ENCODE data around the gene PRKAR2B.

Gene PRKAR2B

GRCh38 chr7:107071129-107071528, 26.6 kb downstream of the PRKAR2B start:
- no peak overlapping the region for H3K4me3 ChIP-seq (ENCODE audit: low read length)
- TF ChIP-seq CTCF (conservative IDR thresholded peaks at IDR 0.05; ENCODE audit: low read length), result no peak
- no peak for DNase-seq (ENCODE audit: low read depth)

DNA sequence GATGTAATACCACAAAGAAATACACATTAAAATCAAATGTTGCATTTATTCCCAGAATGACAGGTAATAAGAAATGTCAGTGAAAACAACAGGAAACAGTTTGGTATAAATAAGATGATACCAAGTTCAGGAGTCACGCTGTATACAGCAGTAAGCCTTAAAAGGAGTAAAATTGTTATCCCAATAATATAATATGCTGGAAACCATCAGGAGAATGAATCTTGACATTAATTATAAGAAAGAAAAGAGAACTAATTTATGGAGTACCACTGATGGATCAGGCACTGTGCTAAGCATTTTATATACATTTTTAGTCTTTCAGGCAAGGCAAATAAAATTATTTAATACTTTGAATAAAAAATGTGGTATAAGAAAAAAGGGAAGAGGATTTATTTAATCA, 27.6 kb downstream of the PRKAR2B start:
- TF ChIP-seq CTCF (conservative IDR thresholded peaks at IDR 0.05; ENCODE audit: low read length), result no peak
- no peak overlapping the region for H3K4me3 ChIP-seq (ENCODE audit: low read length)
- DNase-seq (ENCODE audit: low read depth), result no peak

DNA sequence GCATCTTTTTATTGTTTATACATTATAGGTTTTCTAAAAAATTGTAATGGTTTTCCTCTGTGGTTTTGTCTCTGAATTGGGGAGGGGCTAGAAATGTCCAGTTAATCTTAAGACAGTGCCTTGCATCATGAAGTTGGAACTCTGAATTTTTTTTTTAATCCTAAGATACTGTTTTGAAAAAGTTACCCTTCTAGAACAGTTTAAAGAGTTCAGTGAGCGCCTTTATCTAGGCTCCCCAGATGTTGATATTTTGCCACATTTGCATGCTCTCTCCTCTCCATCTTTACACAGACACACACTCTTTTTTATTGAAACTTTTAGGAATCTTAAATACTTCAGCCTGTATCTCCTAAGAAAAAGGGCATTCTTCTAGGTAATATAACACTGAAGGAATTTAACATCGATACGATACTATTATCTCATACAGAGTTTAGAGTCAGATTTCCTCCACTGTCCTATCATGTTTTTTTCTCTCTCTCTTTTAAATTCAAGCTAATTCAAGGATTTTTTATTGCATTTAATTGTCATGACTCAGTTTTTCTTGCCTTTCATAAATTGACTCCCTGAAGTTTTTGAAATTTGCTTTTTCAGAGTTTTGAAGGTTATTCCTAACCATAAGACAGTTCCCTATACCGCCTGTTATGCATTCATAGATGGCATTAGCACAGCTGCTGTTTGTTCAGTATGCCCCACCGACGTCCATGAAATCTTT, 31.5 kb downstream of the PRKAR2B start:
- no peak for DNase-seq (ENCODE audit: low read depth)
- no peak overlapping the region for H3K4me3 ChIP-seq (ENCODE audit: low read length)
- TF ChIP-seq CTCF (conservative IDR thresholded peaks at IDR 0.05; ENCODE audit: low read length), result no peak

DNA sequence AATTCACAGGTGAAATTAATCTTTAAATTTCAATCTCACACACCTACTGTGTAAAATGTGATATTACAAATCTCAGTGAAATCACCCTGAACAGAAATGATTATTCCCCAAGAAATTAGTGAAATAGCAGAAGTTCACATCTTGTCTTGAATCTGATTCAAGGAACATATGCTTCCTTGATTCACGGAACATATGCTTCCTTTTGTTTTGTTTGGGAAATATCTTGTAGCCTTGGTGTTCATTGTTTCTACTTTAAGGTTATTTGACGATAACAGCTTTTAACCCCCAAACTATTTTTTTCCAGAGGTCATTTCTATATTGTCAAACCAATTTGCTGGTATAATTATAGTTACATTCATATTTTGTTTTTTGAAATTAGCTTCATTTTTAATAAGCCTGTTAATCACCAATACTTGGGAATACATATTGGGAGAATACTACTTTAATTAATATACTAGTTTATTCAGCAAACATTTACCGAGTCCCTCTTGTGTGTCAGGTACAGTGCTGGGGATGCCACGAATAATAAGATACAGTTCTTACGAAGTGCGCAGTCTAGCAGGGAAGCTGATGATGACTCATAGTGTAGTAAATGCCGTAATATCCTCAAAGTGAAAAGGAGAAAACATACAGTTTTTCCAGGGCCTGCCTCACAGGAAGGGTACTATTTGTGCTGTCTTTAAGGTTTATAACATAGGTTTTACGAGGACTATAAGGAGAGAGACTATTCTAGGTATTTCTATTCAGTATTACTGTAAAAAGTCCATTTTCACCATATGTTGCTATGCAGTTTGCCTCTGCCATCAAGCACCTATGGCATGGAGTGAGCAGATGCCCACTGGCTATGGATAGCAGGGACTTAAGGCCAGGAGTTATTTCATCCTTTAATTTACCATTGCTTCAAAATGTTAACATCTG, 32.5 kb downstream of the PRKAR2B start:
- H3K4me3 ChIP-seq (ENCODE audit: low read length), result no peak overlapping the region
- no peak for DNase-seq (ENCODE audit: low read depth)
- no peak for TF ChIP-seq CTCF (conservative IDR thresholded peaks at IDR 0.05; ENCODE audit: low read length)

GRCh38 chr7:107077699-107078516, 33.4 kb downstream of the PRKAR2B start:
- no peak for DNase-seq (ENCODE audit: low read depth)
- TF ChIP-seq CTCF (conservative IDR thresholded peaks at IDR 0.05; ENCODE audit: low read length), result no peak
- H3K4me3 ChIP-seq (ENCODE audit: low read length), result no peak overlapping the region

DNA sequence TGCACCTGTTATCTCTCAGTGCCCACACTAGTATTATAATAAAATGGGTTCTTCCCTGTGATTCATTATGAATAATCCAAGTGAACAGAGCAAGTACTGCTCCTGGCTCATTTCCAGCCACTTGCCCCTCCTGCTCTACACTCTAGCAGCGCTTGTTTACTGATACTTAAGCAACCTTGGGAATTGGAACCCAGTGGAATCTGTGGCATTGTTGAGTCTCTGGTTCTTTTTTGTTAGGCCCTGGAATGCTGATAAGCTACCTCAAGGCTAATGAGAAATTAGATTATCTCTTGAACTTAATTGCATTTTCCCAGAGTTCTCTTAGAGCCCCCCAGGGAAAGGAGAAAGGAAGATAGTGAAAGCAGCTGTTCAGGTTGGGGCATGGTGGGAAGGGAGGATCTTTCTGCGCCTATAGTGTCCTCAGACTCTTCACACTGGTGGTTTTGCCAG, 34.0 kb downstream of the PRKAR2B start:
- DNase-seq (ENCODE audit: low read depth), result peak; percentile 4
- no peak for TF ChIP-seq CTCF (conservative IDR thresholded peaks at IDR 0.05; ENCODE audit: low read length)
- no peak overlapping the region for H3K4me3 ChIP-seq (ENCODE audit: low read length)

Data from AG10803 (cell line).